ENCODE results near the gene TMEM156.
"Not testable (repeated sequence)": the region's sequence is repeated elsewhere in the genome, so short reads cannot be mapped to it uniquely, and the experiment has no call there.

TMEM156 gene

GRCh38 chr4:38954727-38955126 lies 77.5 kb downstream of the TMEM156 start:
- DNase-seq, result no peak

- DNase-seq, result no peak
Observed at GRCh38 chr4:38952017-38952416, 80.2 kb downstream of the TMEM156 start.

GRCh38 chr4:38951598-38951997 lies 80.6 kb downstream of the TMEM156 start:
- DNase-seq, result no peak

GRCh38 chr4:38950734-38951133 lies 81.5 kb downstream of the TMEM156 start:
- no peak for DNase-seq

- no peak for DNase-seq
Observed at GRCh38 chr4:38950159-38950558, 82.0 kb downstream of the TMEM156 start.

GRCh38 chr4:38949411-38950051 lies 82.7 kb downstream of the TMEM156 start:
- no peak for DNase-seq

- DNase-seq, result no peak
Observed at GRCh38 chr4:38948551-38948950, 83.7 kb downstream of the TMEM156 start.

- DNase-seq, result no peak
Observed at GRCh38 chr4:38946919-38947318, 85.3 kb downstream of the TMEM156 start.

GRCh38 chr4:38944440-38944839 lies 87.8 kb downstream of the TMEM156 start:
- DNase-seq, result no peak

GRCh38 chr4:38943343-38943742 lies 88.9 kb downstream of the TMEM156 start:
- no peak for DNase-seq

- not testable (repeated sequence) for DNase-seq
Observed at GRCh38 chr4:38941906-38942305, 90.3 kb downstream of the TMEM156 start.

GRCh38 chr4:38940476-38940875 lies 91.7 kb downstream of the TMEM156 start:
- DNase-seq, result no peak

- no peak for DNase-seq
Observed at GRCh38 chr4:38939165-38939564, 93.0 kb downstream of the TMEM156 start.

GRCh38 chr4:38935391-38936073 lies 96.7 kb downstream of the TMEM156 start:
- no peak for DNase-seq

- DNase-seq, result no peak
Observed at GRCh38 chr4:38931125-38931524, 101.1 kb downstream of the TMEM156 start.

- DNase-seq, result no peak
Observed at GRCh38 chr4:38930707-38931106, 101.5 kb downstream of the TMEM156 start.

- no peak for DNase-seq
Observed at GRCh38 chr4:38930204-38930603, 102.0 kb downstream of the TMEM156 start.

- DNase-seq, result no peak
Observed at GRCh38 chr4:38928974-38929373, 103.2 kb downstream of the TMEM156 start.

GRCh38 chr4:38928568-38928967 lies 103.6 kb downstream of the TMEM156 start:
- DNase-seq, result no peak

- DNase-seq, result no peak
Observed at GRCh38 chr4:38926896-38927295, 105.3 kb downstream of the TMEM156 start.

GRCh38 chr4:38925492-38926413 lies 106.5 kb downstream of the TMEM156 start:
- no peak for DNase-seq

GRCh38 chr4:38924353-38924752 lies 107.9 kb downstream of the TMEM156 start:
- DNase-seq, result no peak

- DNase-seq, result no peak
Observed at GRCh38 chr4:38923746-38924145, 108.5 kb downstream of the TMEM156 start.

GRCh38 chr4:38921151-38921550 lies 111.1 kb downstream of the TMEM156 start:
- no peak for DNase-seq
